Right atrium auricular region (tissue), 2 donors: Measurements from ENCODE around the gene AKR1D1. TPM values are rescaled to one million over a fixed set of nuclear protein-coding genes. Genes with fewer than 3 reads are reported as not detected.
"Not testable (repeated sequence)": the region's sequence is repeated elsewhere in the genome, so short reads cannot be mapped to it uniquely, and the experiment has no call there.

Experiments used
- DNase-seq: peaks from one replicate; pipeline ENCODE4 v3.0.0-alpha.2; 2019; ENCODE audit warnings: low spot score
- H3K27ac ChIP-seq, 2 donors: fragments of 200-600 bp; sonication (generic); 1 replicate in 1 of 2; 2 replicates in 1 of 2; pipeline ENCODE4 v1.5.1; 2016 to 2019
- H3K27me3 ChIP-seq, 2 donors: fragments of 200-600 bp; sonication (generic); one replicate each; pipeline versions ENCODE4 v1.5.1 to v1.6.0; 2017 to 2019
- H3K36me3 ChIP-seq: fragments of 200-600 bp; sonication (generic); one replicate; pipeline ENCODE4 v1.5.1; 2016
- H3K4me1 ChIP-seq, 2 donors: fragments of 200-600 bp; sonication (generic); one replicate each; pipeline versions ENCODE4 v1.5.1 to v1.6.0; 2017 to 2019
- H3K4me3 ChIP-seq, 2 donors: fragments of 200-600 bp; sonication (generic); 1 replicate in 1 of 2; 2 replicates in 1 of 2; pipeline ENCODE4 v1.5.1; 2017 to 2019; ENCODE audit warnings: mild to moderate bottlenecking in 1 of 2, moderate library complexity in 1 of 2
- H3K9me3 ChIP-seq, 2 donors: fragments of 200-600 bp; sonication (generic); one replicate each; pipeline ENCODE4 v1.5.1; 2019
- total RNA-seq, 2 donors: library from RNA; depleted of rRNA; stranded (reverse); fragments of >200 nt; gene quantifications; one replicate each; pipeline ENCODE4 v1.1.0, GENCODE V29; 2016
- TF ChIP-seq, protein P1 (sequence below), 2 donors: fragments of 200-600 bp; sonication (generic); IDR thresholded peaks; one replicate each; pipeline ENCODE4 v1.5.1; 2019; ENCODE audit warnings: antibody characterized with exemption in 2 of 2

Gene AKR1D1
- total RNA-seq, 2 donors from 2014 or later = not detected

DNA sequence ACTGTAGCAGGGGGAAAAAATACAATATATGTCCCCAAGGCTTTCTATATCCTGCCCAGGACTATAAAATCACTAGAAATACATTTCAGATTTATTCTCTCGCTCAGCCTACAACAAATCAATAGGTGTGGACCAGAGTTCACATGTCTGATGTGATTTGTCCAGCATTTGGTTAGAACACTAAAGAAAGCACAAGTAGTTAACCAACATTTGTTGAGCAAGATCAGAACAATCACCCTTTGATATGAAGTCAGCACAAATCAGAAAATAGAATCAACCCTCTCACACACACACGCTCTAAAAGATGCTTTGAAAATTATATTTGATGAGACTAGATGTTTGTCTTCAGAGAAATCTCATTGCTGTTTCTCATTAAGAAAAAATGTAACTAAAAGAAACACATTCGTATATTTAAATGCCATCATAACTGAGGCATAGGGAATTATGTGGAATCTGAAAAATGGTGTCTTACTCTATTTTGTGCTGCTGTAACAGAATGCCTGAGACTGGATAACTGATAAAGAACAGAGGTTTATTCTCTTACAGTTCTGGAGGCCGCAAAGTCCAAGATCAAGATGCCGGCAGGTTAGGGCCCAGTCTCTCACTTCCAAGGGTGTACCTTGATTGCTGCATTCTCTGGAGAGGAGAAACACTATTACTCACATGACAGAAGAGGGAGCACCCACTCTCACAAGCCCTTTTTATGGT lies 10.5 kb downstream of the AKR1D1 start:
- TF ChIP-seq, protein P1, sequence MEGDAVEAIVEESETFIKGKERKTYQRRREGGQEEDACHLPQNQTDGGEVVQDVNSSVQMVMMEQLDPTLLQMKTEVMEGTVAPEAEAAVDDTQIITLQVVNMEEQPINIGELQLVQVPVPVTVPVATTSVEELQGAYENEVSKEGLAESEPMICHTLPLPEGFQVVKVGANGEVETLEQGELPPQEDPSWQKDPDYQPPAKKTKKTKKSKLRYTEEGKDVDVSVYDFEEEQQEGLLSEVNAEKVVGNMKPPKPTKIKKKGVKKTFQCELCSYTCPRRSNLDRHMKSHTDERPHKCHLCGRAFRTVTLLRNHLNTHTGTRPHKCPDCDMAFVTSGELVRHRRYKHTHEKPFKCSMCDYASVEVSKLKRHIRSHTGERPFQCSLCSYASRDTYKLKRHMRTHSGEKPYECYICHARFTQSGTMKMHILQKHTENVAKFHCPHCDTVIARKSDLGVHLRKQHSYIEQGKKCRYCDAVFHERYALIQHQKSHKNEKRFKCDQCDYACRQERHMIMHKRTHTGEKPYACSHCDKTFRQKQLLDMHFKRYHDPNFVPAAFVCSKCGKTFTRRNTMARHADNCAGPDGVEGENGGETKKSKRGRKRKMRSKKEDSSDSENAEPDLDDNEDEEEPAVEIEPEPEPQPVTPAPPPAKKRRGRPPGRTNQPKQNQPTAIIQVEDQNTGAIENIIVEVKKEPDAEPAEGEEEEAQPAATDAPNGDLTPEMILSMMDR (IDR thresholded peaks at IDR 0.05) = no peak

DNA sequence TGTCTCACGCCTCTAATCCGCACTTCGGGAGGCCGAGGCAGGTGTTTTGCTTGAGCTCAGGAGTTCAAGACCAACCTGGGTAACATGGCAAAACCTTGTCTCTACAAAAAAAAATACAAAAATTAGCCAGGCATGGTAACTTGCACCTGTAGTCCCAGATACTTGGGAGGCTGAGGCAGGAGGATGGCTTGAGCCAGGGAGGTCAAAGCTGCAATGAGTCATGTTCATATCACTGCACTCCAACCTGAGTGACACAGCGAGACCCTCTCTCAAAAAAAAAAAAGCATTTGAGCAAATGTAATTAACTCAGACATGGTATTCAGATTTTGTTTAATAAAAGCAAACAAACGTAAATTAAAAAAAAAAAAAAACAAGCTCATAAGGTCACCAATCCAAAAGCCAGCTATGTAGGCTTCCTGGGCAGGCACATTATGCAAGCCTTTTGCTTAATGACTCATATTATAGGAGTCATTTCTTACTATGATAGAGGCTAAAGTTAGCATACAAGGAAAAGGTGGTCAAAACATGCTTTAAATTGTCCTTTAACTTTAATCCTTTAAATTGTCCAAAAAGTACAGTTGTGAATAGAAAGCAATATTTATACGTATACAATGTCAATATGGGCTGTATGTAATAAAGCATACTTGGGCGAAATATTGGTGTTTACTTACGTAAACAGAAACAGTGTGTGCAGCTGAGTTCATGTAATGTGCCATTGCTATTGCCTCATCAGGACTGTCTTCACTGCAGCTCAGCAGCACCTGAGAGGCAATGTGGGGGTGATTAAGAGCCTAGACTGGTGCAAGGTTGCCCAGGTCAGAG lies 13.0 kb downstream of the AKR1D1 start:
- H3K9me3 ChIP-seq = no peaks in the 10 kb centered on the region
- H3K4me3 ChIP-seq = no peak overlapping the region
- TF ChIP-seq, protein P1 (IDR thresholded peaks at IDR 0.05) = no peak
- H3K4me1 ChIP-seq = no peaks in the 10 kb centered on the region
- no peak for DNase-seq
- no peaks in the 10 kb centered on the region for H3K27me3 ChIP-seq
- H3K36me3 ChIP-seq = no peaks in the 10 kb centered on the region
- no peak overlapping the region for H3K27ac ChIP-seq

More for the DNA sequence above, 10.5 kb downstream of the AKR1D1 start:
- H3K27ac ChIP-seq = no peak overlapping the region
- no peaks in the 10 kb centered on the region for H3K9me3 ChIP-seq
- H3K4me3 ChIP-seq = no peak overlapping the region
- no peaks in the 10 kb centered on the region for H3K4me1 ChIP-seq
- no peaks in the 10 kb centered on the region for H3K36me3 ChIP-seq
- no peaks in the 10 kb centered on the region for H3K27me3 ChIP-seq
- no peak for DNase-seq

- no peak for DNase-seq
- Histone ChIP-seq H3K27me3 (no peaks in the 10 kb centered on the region), H3K9me3 (no peaks in the 10 kb centered on the region), H3K27ac (no peak overlapping the region), H3K36me3 (no peaks in the 10 kb centered on the region), H3K4me1 (no peaks in the 10 kb centered on the region), H3K4me3 (no peak overlapping the region)
- TF ChIP-seq, protein P1 (IDR thresholded peaks at IDR 0.05) = no peak
Observed at GRCh38 chr7:138091032-138091431, 14.8 kb downstream of the AKR1D1 start.

GRCh38 chr7:138091840-138092239 lies 15.6 kb downstream of the AKR1D1 start:
- DNase-seq, H3K4me3 ChIP-seq: not testable (repeated sequence)

GRCh38 chr7:138092486-138093028 lies 16.3 kb downstream of the AKR1D1 start:
- H3K9me3 ChIP-seq = no peaks in the 10 kb centered on the region
- H3K4me3 ChIP-seq = no peak overlapping the region
- no peak overlapping the region for H3K27ac ChIP-seq
- no peaks in the 10 kb centered on the region for H3K36me3 ChIP-seq
- TF ChIP-seq, protein P1 (IDR thresholded peaks at IDR 0.05) = no peak
- H3K27me3 ChIP-seq = no peaks in the 10 kb centered on the region
- H3K4me1 ChIP-seq = no peaks in the 10 kb centered on the region
- no peak for DNase-seq

More at GRCh38 chr7:138091840-138092239, 15.6 kb downstream of the AKR1D1 start:
- not testable (repeated sequence) for H3K27ac ChIP-seq, H3K9me3 ChIP-seq, H3K27me3 ChIP-seq, H3K4me1 ChIP-seq, H3K36me3 ChIP-seq
